HG02623 (cell line): ENCODE measurements around the gene UNKL.
A peak's percentile ranks its signal among the peaks of the same experiment; 100 is the strongest.

Source experiments
- ATAC-seq: cut with Tn5 transposase; IDR thresholded peaks from one replicate; pipeline ENCODE4 v1.9.1; 2021; ENCODE audit warnings: moderate library complexity; ENCODE audit not compliant: unreplicated experiment

The UNKL gene

GRCh38 chr16:1356061-1356900 is 58.2 kb downstream of the UNKL start:
- ATAC-seq = no peak

GRCh38 chr16:1355591-1355990 is 58.9 kb downstream of the UNKL start:
- no peak for ATAC-seq

GRCh38 chr16:1354815-1355540 is 59.5 kb downstream of the UNKL start:
- ATAC-seq = no peak

GRCh38 chr16:1351582-1352362 is 62.7 kb downstream of the UNKL start, which contains the start of the genes GNPTG and TSR3:
TSS of gene GNPTG (plus strand) at chr16:1351931. CDS start at chr16:1351966, 35 bp downstream.
TSS of gene TSR3 (minus strand) at chr16:1351878. CDS start at chr16:1351804, 74 bp downstream.
- peak; percentile 69 for ATAC-seq

- ATAC-seq = no peak
Observed at GRCh38 chr16:1351215-1351581, 63.3 kb downstream of the UNKL start.

- ATAC-seq = no peak
Observed at GRCh38 chr16:1350691-1351090, 63.8 kb downstream of the UNKL start.

GRCh38 chr16:1349951-1350350 is 64.6 kb downstream of the UNKL start:
- no peak for ATAC-seq

- ATAC-seq = no peak
Observed at GRCh38 chr16:1349351-1349750, 65.2 kb downstream of the UNKL start.

- no peak for ATAC-seq
Observed at GRCh38 chr16:1348926-1349325, 65.6 kb downstream of the UNKL start.

GRCh38 chr16:1348441-1348840 is 66.1 kb downstream of the UNKL start:
- no peak for ATAC-seq

GRCh38 chr16:1347962-1348361 is 66.5 kb downstream of the UNKL start:
- no peak for ATAC-seq

GRCh38 chr16:1347286-1347855 is 67.1 kb downstream of the UNKL start:
- no peak for ATAC-seq

- ATAC-seq = no peak
Observed at GRCh38 chr16:1346422-1347285, 67.8 kb downstream of the UNKL start.

GRCh38 chr16:1345651-1346421 is 68.7 kb downstream of the UNKL start:
- ATAC-seq = no peak

GRCh38 chr16:1345087-1345486 is 69.4 kb downstream of the UNKL start:
- no peak for ATAC-seq

GRCh38 chr16:1344499-1344898 is 70.0 kb downstream of the UNKL start:
- no peak for ATAC-seq

- no peak for ATAC-seq
Observed at GRCh38 chr16:1343428-1344242, 70.9 kb downstream of the UNKL start.
